Subcutaneous preadipocyte (primary cell): ENCODE results near the gene SRCAP. TPM values are rescaled to one million over a fixed set of nuclear protein-coding genes. Genes with fewer than 3 reads are reported as not detected.

Source experiments
- small RNA-seq: library from RNA; depleted of rRNA; stranded (forward); fragments of <200 nt; gene quantifications from one replicate; pipeline ENCODE3, GENCODE V24; 2012
- total RNA-seq: library from RNA; depleted of rRNA; stranded (reverse); fragments of >200 nt; gene quantifications from 2 replicates; pipeline ENCODE4 v1.2.3, GENCODE V29; 2012

Gene SRCAP
- 14.0 and 19.4 TPM in 2 replicates for total RNA-seq

DNA sequence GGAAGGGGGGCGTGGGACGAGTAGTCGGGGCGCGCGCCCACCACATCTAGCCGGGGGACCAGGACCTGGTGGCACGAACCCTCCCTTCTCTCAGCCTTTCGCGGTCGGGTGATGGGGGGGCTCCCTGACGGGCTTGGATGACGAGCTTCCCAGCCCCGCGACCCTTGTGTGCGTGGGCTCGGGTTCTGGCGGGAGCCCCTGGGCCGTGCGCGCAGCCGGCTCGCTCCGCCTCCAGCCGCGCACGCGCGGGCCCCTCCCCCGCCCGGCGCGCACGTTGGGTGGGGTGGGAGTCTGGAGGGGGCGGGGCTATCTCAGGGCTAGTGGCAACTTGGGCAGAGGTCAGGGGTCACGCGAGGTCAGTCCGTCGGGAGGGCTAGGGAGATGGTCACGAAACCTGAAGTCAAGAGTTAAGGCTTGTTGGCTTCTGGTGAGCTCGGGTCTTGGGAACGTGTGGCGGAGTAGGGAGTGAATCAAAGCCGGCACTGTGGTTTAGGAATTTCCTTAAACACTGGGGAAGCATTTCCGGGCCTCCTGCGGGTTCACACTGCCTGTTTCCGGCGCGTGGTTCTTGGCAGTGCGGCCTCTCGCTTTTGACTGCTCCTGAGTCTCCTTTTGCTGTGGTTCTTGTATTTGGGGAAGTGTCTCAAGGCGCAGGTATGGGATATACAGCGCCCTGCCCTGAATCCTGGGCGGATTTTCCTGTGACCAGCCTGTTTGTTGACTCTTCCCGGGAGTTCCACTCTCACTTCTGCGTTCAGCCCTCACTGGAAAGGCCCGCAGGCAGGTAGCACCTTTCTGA is at the start of gene SRCAP:
Gene SRCAP, plus strand, starts transcription at position 356 of the 799 bp plus-strand sequence. CDS start 1,654 bp downstream, outside the sequence.

DNA sequence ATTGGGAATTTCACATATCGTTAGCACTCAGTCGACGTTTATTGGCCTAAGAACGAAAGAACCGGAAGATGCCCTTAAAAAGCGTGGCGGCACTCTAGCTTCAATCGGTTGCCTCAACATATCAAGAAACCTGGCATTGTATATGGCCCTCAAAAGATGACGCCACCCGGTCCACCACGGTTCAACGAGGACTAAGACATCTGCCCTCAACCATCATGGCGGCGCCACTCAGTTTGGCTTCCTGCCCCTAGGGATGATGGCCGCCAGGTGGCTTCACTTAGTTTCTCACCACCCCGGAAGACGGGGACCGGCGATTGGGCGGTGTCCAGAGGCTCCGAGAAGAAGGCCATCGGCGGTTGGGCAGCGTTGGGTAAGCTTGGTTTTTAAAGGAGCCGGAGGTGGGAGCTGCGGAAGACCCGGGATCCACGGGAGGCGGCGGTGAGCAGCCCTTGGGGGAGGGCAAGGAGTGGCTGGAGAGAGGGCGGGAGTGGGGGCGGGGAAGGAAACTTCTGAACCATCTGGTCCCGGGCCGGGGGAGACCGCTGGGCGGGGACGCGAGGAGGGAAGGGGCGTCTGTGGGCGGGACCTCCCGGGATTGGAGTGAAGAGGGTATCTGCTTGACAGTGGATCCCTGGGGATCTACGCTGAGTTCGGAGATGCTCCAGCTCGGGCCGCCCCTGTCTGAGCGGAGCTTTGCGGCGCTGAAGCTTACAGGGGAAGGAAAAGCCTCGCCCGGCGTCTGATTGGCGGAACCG is 48.4 kb upstream of the SRCAP start, which contains the start of gene PRR14:
Gene PRR14, plus strand, starts transcription at position 592 of the 755 bp plus-strand sequence. CDS start 686 bp downstream, outside the sequence.

GRCh38 chr16:30657866-30658730 is 40.9 kb upstream of the SRCAP start, which contains the start of gene FBRS:
FBRS (plus strand) TSS chr16:30658431; CDS start chr16:30659519, 1,088 bp downstream.

GRCh38 chr16:30747799-30748633 is 49.0 kb downstream of the SRCAP start, which contains the start of gene PHKG2:
PHKG2 (plus strand) TSS chr16:30748425; CDS start chr16:30748821, 396 bp downstream.

DNA sequence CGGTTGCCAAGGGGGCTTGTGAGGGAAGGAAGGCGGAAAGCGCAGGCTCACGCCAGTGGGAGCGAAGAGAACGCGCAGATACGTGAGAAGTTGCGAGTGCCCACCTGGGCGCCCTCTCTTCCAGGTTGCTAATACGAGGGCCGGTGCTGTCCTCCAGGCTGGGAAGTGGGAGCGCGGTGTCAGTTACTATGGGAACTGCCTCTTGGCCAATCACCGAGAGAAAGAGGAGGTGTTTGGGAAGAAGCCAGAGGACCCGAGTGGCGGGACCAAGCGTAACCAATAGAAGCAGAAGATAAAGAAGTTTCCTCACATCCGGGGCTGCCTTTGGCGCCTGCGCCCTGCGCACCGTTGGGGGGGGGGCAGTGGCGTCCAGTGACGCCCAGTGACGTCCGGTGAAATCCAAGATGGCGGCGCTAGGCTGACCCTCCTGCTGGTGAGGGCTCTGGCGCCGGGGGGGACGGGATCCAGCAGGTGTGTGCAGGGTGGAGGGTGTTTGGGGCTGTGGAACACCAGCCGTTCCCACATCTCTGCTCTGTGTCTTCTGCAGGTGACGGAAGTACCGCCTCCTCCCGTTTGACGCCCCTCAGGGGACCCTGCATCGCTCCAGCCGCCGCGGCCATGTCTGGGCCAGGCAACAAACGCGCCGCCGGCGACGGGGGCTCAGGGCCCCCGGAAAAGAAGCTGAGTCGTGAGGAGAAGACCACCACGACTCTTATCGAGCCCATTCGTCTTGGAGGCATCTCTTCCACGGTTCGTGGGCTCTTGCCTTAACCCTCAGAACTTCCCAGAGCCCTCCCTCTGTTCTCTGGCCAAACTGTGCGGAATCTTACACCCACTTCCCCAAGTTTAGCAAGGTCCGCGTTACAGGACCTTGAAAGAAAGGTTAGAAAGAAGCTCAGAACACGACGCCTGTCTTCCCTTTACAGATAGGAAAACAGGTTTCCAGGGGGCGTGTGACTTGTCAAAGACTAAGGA is 63.2 kb downstream of the SRCAP start, which contains the start of the genes CFAP119 and RNF40:
Gene CFAP119, minus strand, starts transcription at position 135 of the 975 bp plus-strand sequence. CDS start 314 bp downstream, outside the sequence.
Gene RNF40, plus strand, starts transcription at position 395 of the 975 bp plus-strand sequence. Its CDS starts 224 bp downstream, at position 619.

DNA sequence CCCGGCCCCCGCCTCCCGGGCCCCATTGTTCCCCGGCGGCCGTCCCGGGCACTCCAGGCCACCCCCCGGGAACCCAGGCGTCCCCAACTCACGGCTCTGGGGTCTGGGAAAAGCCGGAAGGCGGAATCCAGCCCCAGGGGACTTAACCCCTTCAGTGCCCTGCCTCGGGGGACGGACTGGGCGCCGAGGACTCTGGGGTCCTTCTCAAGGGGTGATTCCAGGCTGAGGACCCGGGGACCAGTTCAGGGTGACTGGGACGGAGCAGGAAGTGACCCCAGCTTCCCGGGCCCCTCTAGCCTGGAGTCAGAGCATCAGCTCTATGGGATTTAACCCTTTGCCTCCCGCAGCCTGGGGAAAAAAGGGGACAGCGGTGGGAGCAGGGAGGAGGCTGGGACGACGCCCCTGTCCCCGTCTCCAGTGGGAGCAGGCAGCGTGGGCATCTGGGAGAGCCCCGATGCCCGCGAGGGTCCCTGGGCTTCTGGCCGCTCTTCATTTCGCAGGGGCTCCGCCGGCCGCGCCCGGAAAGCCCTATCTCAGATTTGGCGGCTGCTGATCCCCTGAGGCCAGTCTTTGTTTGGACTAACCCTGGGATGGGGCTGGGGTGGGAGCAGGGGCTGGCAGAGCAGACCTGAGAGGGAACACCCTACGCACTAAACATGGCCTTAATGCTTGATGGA is 88.1 kb downstream of the SRCAP start, which contains the start of gene ZNF629:
Gene ZNF629, minus strand, starts transcription at position 270 of the 677 bp plus-strand sequence. CDS start 2,723 bp downstream, outside the sequence.

Small RNAs within 50 kb of the gene (small RNA-seq; reads per million reads assigned to genes)
- gene RNU6-1043P (not detected), gene RNU6-416P (not detected), gene SNORA30 (537 reads per million, percentile 99 among the genes with 10 or more reads in this experiment)

Other genes with a start within 250 kb of the SRCAP start
- under 0.01 TPM in 1 of 2 replicates, not detected in the other for gene ITGAL, start 226.4 kb upstream of the SRCAP start, total RNA-seq
- 18.0 and 20.5 TPM in 2 replicates for gene ZNF768, start 172.6 kb upstream of the SRCAP start, total RNA-seq
- gene ZNF747, start 164.3 kb upstream of the SRCAP start, total RNA-seq, result 8.1 and 8.4 TPM in 2 replicates
- gene ZNF764, start 140.8 kb upstream of the SRCAP start, total RNA-seq, result 4.8 and 7.6 TPM in 2 replicates
- gene ZNF688, start 127.5 kb upstream of the SRCAP start, total RNA-seq, result 4.9 and 8.5 TPM in 2 replicates
- 9.4 and 11.4 TPM in 2 replicates for gene ZNF785, start 113.5 kb upstream of the SRCAP start, total RNA-seq
- gene ZNF689, start 88.8 kb upstream of the SRCAP start, total RNA-seq, result 5.1 and 5.5 TPM in 2 replicates
- gene PRR14, start 48.2 kb upstream of the SRCAP start, total RNA-seq, result 5.9 and 7.8 TPM in 2 replicates
- gene FBRS, start 40.7 kb upstream of the SRCAP start, total RNA-seq, result 13.2 and 32.6 TPM in 2 replicates
- gene PHKG2, start 49.3 kb downstream of the SRCAP start, total RNA-seq, result 18.0 and 20.5 TPM in 2 replicates
- gene CFAP119, start 62.9 kb downstream of the SRCAP start, total RNA-seq, result 1.5 and 2.5 TPM in 2 replicates
- 63.6 and 90.5 TPM in 2 replicates for gene RNF40, start 63.2 kb downstream of the SRCAP start, total RNA-seq
- 13.6 and 14.1 TPM in 2 replicates for gene ZNF629, start 88.0 kb downstream of the SRCAP start, total RNA-seq
- 34.0 and 37.5 TPM in 2 replicates for gene BCL7C, start 194.9 kb downstream of the SRCAP start, total RNA-seq
- gene CTF1, start 197.4 kb downstream of the SRCAP start, total RNA-seq, result 0.59 and 1.1 TPM in 2 replicates
- 14.3 and 26.0 TPM in 2 replicates for gene FBXL19, start 224.4 kb downstream of the SRCAP start, total RNA-seq
- gene ORAI3, start 249.9 kb downstream of the SRCAP start, total RNA-seq, result 38.3 and 41.5 TPM in 2 replicates